Raji (cell line): ENCODE results near the gene FNIP2.

ENCODE experiments used
- POLR2A ChIP-seq: IDR thresholded peaks from 2 replicates; pipeline ENCODE4 v1.6.1; 2011; ENCODE audit warnings: low read depth, low read length, control low read depth; ENCODE audit not compliant: insufficient read depth

The FNIP2 gene

GRCh38 chr4:158756588-158756987, 12.2 kb upstream of the FNIP2 start:
- TF ChIP-seq POLR2A = no peak

DNA sequence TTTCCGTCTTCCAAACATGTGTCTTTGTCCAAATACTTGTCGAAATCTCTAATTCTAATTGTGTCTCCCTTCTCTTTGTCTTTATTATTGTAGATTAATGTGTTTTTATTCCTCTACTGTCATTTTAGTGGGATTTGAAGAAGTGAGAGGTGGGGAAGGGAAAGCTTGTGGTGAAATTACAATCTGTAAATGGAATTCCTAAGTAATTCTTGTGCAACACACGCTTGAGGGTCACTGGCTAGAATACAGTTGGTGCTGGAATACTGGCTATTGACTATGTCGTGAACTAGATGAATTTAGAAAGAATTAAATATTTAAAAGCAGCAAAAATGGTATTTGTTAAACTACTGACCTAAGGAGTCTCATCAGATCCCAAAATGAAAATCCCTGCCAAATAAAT, 10.7 kb upstream of the FNIP2 start:
- TF ChIP-seq POLR2A = no peak

DNA sequence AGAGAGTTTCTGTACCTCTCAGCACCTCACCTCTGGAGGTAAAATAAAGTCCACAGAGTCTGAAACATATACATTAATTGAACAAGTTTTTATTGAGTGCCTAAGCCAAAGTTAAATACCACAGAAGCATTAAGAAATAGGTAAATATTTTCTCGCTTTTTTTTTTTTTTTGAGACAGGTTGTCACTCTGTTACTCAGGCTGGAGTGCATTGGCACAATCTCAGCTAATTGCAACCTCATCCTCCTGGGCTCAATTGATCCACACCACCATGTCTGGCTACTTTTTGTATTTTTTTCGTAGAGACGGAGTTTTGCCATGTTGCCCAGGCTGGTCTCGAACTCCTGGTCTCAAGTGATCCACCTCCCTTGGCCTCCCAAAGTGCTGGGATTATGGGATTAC, 10.1 kb upstream of the FNIP2 start:
- TF ChIP-seq POLR2A = no peak

DNA sequence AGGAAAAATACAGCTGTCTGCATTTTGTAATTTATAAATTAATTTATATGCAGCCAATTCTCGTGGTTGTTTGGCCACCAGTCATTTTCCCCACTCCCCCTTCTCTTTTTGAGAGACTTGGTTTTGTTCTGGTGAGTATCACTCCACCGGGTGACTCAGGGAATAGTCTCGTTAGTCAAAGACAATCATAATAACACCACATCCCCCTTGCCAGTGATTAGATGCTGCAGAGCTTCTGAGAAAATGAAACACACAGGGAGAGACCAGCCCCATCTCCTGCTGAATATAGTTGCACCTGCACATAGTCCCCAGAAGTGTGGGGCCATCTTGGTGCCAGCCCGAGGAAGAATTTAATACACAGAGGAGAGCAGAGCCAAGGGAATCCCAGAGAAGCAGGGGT, 8.0 kb upstream of the FNIP2 start:
- no peak for TF ChIP-seq POLR2A

DNA sequence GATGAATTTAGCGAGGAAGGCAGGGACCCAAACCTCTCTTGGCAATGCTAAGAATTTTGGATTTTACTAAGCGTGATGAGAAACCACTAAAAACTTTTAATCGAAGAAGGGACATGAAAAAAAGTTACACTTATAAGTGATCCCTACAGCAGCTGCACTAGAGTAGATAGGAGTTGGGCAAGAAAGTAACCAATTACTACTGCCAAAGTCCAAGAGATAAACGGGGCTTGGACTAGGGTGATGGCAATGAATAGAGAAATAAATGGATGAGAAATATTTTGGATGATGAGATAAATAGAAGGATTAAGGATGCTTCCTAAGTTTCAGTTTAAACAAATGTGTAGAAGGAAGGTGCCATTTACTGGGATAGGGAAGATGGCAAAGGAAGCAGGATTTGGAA, 6.3 kb upstream of the FNIP2 start:
- no peak for TF ChIP-seq POLR2A

GRCh38 chr4:158763462-158763861, 5.4 kb upstream of the FNIP2 start:
- TF ChIP-seq POLR2A = no peak

GRCh38 chr4:158766434-158767044, 2.3 kb upstream of the FNIP2 start:
- no peak for TF ChIP-seq POLR2A

- TF ChIP-seq POLR2A = no peak
These were observed 1.4 kb upstream of the FNIP2 start for GRCh38 chr4:158767451-158767850.

DNA sequence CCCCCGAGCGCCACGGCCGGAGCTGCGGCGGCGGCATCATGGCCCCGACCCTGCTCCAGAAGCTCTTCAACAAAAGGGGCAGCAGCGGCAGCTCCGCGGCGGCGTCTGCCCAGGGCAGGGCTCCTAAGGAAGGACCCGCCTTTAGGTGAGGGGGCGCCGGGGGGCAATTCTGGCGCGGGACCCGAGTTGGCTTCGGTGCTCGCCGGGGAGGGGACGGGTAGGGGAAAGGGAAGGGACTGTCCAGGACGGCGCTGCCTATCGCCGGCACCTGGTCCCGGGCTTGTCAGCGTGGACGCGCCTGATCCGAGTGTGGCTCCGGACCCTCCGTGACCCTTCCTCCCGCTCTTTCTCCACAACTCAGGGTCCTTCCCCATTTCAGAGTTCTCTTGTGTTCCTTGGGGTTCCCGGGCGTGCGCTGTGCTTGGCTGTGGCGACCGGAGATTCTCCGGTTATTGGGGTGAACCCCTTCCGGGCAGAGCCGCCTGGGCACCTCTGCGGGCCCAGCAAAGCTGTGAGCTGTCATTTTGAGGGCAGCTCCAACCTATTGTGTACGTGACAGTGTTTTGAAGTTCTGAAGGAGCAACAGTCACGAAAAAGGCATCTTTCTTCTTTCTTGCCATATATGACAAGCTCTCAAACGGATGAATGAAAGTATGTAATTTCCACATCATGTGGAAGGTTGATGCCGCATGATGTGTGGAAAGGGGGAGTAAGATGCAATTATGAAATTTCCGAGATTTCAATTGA, 522 bp downstream of the FNIP2 start:
- no peak for TF ChIP-seq POLR2A

GRCh38 chr4:158770671-158771070, 1.8 kb downstream of the FNIP2 start:
- TF ChIP-seq POLR2A = no peak

DNA sequence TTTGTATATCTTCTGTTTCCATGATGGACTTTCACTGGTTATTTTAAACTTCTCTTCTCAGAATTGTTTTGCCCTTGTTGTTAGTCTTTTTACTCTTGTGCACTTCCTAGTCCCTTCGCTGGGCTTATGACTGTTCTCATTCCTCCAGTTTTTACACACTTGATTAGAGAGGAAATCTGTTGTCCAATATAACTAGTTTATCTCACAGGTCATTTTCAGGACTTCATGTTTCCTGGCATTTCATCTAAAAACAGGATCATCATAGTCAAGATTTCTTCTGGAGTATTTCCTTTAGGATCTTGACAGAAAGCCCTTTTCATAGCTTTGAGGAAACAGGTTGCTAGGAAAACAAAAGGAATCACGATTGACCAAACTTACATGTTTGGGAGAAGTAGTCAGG, 3.0 kb downstream of the FNIP2 start:
- TF ChIP-seq POLR2A = no peak

GRCh38 chr4:158775091-158775651, 6.3 kb downstream of the FNIP2 start:
- no peak for TF ChIP-seq POLR2A

DNA sequence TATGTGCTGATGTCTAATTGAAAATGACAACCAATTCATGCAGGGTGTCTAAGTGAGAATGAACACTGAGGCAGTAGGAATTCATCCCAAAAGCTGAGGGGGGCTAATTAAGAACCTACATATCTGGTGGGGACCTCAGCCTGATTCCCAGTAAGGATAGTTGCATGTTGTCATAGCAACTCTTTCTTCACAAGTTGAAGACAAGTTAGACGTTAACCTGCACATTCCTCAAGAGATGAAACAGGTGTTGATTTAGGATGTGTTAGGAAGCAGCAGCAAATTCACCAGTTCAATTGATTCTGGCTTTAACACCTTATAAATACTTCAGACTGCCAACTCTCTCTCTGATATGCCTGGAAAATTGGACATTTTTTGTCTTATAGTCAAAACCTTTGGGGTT, 7.3 kb downstream of the FNIP2 start:
- no peak for TF ChIP-seq POLR2A

DNA sequence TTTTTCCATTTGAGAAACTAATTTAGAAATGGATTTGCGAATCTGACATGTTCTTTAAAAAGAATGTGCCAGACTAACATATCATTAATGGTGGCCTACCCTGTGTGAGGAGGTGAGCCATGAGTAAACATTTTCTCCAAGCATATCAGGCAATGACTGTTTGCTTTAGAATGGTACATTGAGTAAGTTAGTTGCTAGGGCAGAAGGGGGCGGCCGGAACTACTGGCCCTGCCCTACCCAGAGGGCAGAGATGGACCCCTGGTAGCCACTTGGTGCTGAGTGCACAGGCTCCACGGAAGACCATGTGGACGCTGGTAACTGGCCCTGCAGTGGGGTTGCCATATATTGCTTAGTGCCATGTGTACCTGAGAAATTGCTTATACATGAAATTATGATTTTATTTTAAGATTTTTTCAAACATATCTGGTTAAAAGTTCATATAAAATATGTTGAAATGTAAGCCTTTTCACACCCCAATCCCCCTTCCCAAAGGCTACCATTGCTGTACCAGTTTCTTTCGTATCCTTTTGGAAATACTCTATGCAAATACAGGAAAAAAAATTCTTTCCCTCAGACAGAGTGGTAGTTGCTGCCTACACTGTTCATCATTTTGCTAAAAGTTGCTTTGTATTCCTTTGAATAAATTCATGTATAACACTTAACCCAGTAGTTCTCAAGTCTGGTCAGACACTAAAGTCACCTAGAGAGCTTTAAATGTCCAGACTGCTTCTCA, 8.8 kb downstream of the FNIP2 start:
- TF ChIP-seq POLR2A = no peak

DNA sequence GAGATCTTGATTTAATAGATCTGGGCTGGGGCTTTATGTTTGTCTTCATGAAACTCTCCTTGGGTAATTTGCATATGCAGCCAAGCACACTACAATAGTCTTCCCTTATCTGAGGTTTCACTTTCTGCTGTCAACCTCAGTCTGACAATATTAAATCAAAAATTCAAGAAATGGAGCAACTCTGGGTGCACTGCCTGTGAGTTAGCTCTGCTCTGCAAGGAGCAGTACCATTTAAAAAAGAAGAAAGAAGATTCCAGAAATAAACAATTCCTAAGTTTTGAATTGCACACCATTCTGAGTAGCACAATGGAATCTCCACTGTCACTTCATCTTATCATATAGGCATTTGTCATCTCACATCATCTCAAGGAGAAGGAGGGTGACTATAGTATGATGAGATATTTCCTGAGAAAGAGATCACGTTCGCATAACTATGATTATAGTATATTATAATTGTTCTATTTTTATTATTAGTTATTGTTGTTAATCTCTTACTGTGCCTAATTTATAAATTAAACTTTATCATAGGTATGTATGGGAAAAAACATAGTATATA, 9.4 kb downstream of the FNIP2 start:
- TF ChIP-seq POLR2A = no peak
